Measurements from ENCODE around the gene TMEM271. TPM values are rescaled to one million over a fixed set of nuclear protein-coding genes. Genes with fewer than 3 reads are reported as not detected.
"Not testable (repeated sequence)": the region's sequence is repeated elsewhere in the genome, so short reads cannot be mapped to it uniquely, and the experiment has no call there.

TMEM271 gene
- total and polyA plus RNA-seq, 5 donors from 2014 or later, result not detected

GRCh38 chr4:560061-560460 lies 16.0 kb downstream of the TMEM271 start:
- Mint-ChIP-seq H3K27me3 (peaks cover 7% of the 10 kb centered on the region), H3K27ac (no peak overlapping the region), H3K9me3 (peaks cover 0 to 20% (median 4%) of the 10 kb centered on the region in 7 donors), H3K4me3 (no peak overlapping the region), H3K36me3 (no peaks in the 10 kb centered on the region), H3K4me1 (no peaks in the 10 kb centered on the region)
- Histone ChIP-seq H3K36me3 (ENCODE audit: control insufficient read depth, insufficient read depth, low read length) (no peaks in the 10 kb centered on the region), H3K4me1 (ENCODE audit: control insufficient read depth, insufficient read depth, low read length, poor library complexity, severe bottlenecking) (no peaks in the 10 kb centered on the region), H3K27me3 (ENCODE audit: control insufficient read depth, insufficient read depth, low read length) (no peaks in the 10 kb centered on the region), H3K9me3 (ENCODE audit: control insufficient read depth in 2 of 2, low read length in 2 of 2) (no peaks in the 10 kb centered on the region), H3K4me3 (ENCODE audit: low read depth, low read length) (no peak overlapping the region), H3K27ac (ENCODE audit: insufficient read depth, low read length, poor library complexity, severe bottlenecking) (no peak overlapping the region)
- no peak for ATAC-seq (ENCODE audit: low read depth in 2 of 2)
- DNase-seq, result no peak

- Histone ChIP-seq H3K9me3 (ENCODE audit: control insufficient read depth in 2 of 2, low read length in 2 of 2) (peaks cover 0 to 9% of the 10 kb centered on the region in 2 experiments), H3K27ac (ENCODE audit: insufficient read depth, low read length, poor library complexity, severe bottlenecking) (no peak overlapping the region), H3K4me3 (ENCODE audit: low read depth, low read length) (no peak overlapping the region), H3K4me1 (ENCODE audit: control insufficient read depth, insufficient read depth, low read length, poor library complexity, severe bottlenecking) (no peaks in the 10 kb centered on the region), H3K27me3 (ENCODE audit: control insufficient read depth, insufficient read depth, low read length) (no peaks in the 10 kb centered on the region), H3K36me3 (ENCODE audit: control insufficient read depth, insufficient read depth, low read length) (no peaks in the 10 kb centered on the region)
- Mint-ChIP-seq H3K4me3 (no peak overlapping the region), H3K36me3 (no peaks in the 10 kb centered on the region), H3K27ac (no peak overlapping the region), H3K4me1 (no peaks in the 10 kb centered on the region), H3K27me3 (peaks cover 7% of the 10 kb centered on the region), H3K9me3 (peaks cover 0 to 15% (median 9%) of the 10 kb centered on the region in 7 donors)
- DNase-seq, result no peak
- no peak for ATAC-seq (ENCODE audit: low read depth in 2 of 2)
Measured at GRCh38 chr4:555566-556275, 20.4 kb downstream of the TMEM271 start.

DNA sequence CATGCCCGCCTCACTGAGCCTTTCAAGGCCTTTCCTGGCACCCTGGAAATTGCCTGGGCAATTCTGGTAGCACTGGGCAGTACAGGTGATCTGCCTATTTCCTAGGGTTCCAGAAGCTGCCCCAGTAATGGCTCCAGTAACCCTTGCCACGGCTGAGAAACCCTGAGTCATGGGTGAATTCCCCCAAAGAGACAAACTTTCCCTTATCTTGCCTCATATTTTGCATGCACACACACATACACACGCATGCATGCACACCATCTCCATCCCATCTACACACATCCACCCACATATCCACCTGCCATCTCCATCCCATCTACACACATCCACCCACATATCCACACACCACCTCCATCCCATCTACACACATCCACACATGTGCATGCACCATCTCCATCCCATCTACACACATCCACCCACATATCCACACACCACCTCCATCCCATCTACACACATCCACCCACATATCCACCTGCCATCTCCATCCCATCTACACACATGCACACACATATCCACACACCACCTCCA lies 21.2 kb downstream of the TMEM271 start:
- H3K36me3 ChIP-seq (ENCODE audit: control insufficient read depth, insufficient read depth, low read length); H3K4me1 ChIP-seq (ENCODE audit: control insufficient read depth, insufficient read depth, low read length, poor library complexity, severe bottlenecking); H3K4me3 ChIP-seq (ENCODE audit: low read depth, low read length); H3K4me1 Mint-ChIP-seq; H3K27ac ChIP-seq (ENCODE audit: insufficient read depth, low read length, poor library complexity, severe bottlenecking); H3K4me3 Mint-ChIP-seq; DNase-seq; H3K9me3 ChIP-seq (ENCODE audit: control insufficient read depth in 2 of 2, low read length in 2 of 2); H3K36me3 Mint-ChIP-seq; ATAC-seq (ENCODE audit: low read depth in 2 of 2); H3K27me3 ChIP-seq (ENCODE audit: control insufficient read depth, insufficient read depth, low read length); H3K27ac Mint-ChIP-seq; H3K27me3 Mint-ChIP-seq: not testable (repeated sequence)
- H3K9me3 Mint-ChIP-seq, result peaks cover 0 to 15% (median 8%) of the 10 kb centered on the region in 7 donors

- ATAC-seq (ENCODE audit: low read depth in 2 of 2), result no peak
Measured at GRCh38 chr4:552019-552418, 24.1 kb downstream of the TMEM271 start.

DNA sequence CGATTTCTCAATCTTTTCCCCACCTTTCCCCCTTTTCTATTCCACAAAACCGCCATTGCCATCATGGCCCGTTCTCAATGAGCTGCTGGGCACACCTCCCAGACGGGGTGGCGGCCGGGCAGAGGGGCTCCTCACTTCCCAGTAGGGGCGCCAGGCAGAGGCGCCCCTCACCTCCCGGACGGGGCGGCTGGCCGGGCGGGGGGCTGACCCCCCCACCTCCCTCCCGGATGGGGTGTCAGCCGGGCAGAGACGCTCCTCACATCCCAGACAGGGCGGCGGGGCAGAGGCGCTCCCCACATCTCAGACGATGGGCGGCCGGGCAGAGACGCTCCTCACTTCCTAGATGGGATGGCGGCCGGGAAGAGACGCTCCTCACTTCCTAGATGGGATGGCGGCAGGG lies 25.8 kb downstream of the TMEM271 start:
- H3K27me3 ChIP-seq (ENCODE audit: control insufficient read depth, insufficient read depth, low read length); H3K4me3 Mint-ChIP-seq; H3K27ac Mint-ChIP-seq; H3K4me1 ChIP-seq (ENCODE audit: control insufficient read depth, insufficient read depth, low read length, poor library complexity, severe bottlenecking); H3K36me3 Mint-ChIP-seq; H3K36me3 ChIP-seq (ENCODE audit: control insufficient read depth, insufficient read depth, low read length); H3K27me3 Mint-ChIP-seq; H3K4me3 ChIP-seq (ENCODE audit: low read depth, low read length); H3K4me1 Mint-ChIP-seq; H3K27ac ChIP-seq (ENCODE audit: insufficient read depth, low read length, poor library complexity, severe bottlenecking); ATAC-seq (ENCODE audit: low read depth in 2 of 2); DNase-seq: not testable (repeated sequence)
- H3K9me3 Mint-ChIP-seq, result peaks cover 0 to 14% (median 5%) of the 10 kb centered on the region in 7 donors
- H3K9me3 ChIP-seq (ENCODE audit: control insufficient read depth in 2 of 2, low read length in 2 of 2), result peaks cover 0 to 11% of the 10 kb centered on the region in 2 experiments

More at GRCh38 chr4:552019-552418, 24.1 kb downstream of the TMEM271 start:
- Histone ChIP-seq H3K9me3 (ENCODE audit: control insufficient read depth in 2 of 2, low read length in 2 of 2) (peaks cover 0 to 11% of the 10 kb centered on the region in 2 experiments), H3K27me3 (ENCODE audit: control insufficient read depth, insufficient read depth, low read length) (no peaks in the 10 kb centered on the region), H3K36me3 (ENCODE audit: control insufficient read depth, insufficient read depth, low read length) (no peaks in the 10 kb centered on the region), H3K4me1 (ENCODE audit: control insufficient read depth, insufficient read depth, low read length, poor library complexity, severe bottlenecking) (no peaks in the 10 kb centered on the region), H3K4me3 (ENCODE audit: low read depth, low read length) (no peak overlapping the region), H3K27ac (ENCODE audit: insufficient read depth, low read length, poor library complexity, severe bottlenecking) (no peak overlapping the region)
- H3K36me3 Mint-ChIP-seq, result no peaks in the 10 kb centered on the region
- H3K27me3 Mint-ChIP-seq, result no peaks in the 10 kb centered on the region
- no peaks in the 10 kb centered on the region for H3K4me1 Mint-ChIP-seq
- H3K4me3 Mint-ChIP-seq, result no peak overlapping the region
- peaks cover 0 to 13% (median 5%) of the 10 kb centered on the region in 7 donors for H3K9me3 Mint-ChIP-seq
- DNase-seq, result no peak
- H3K27ac Mint-ChIP-seq, result no peak overlapping the region

- Mint-ChIP-seq H3K9me3 (peaks cover 0 to 17% (median 5%) of the 10 kb centered on the region in 7 donors), H3K4me3 (no peak overlapping the region), H3K27ac (no peak overlapping the region), H3K4me1 (no peaks in the 10 kb centered on the region), H3K36me3 (no peaks in the 10 kb centered on the region), H3K27me3 (peaks cover 7% of the 10 kb centered on the region)
- Histone ChIP-seq H3K4me3 (ENCODE audit: low read depth, low read length) (no peak overlapping the region), H3K9me3 (ENCODE audit: control insufficient read depth in 2 of 2, low read length in 2 of 2) (peaks cover 0 to 11% of the 10 kb centered on the region in 2 experiments), H3K4me1 (ENCODE audit: control insufficient read depth, insufficient read depth, low read length, poor library complexity, severe bottlenecking) (no peaks in the 10 kb centered on the region), H3K27me3 (ENCODE audit: control insufficient read depth, insufficient read depth, low read length) (no peaks in the 10 kb centered on the region), H3K27ac (ENCODE audit: insufficient read depth, low read length, poor library complexity, severe bottlenecking) (no peak overlapping the region), H3K36me3 (ENCODE audit: control insufficient read depth, insufficient read depth, low read length) (no peaks in the 10 kb centered on the region)
- DNase-seq, result no peak
- ATAC-seq (ENCODE audit: low read depth in 2 of 2), result no peak
Measured at GRCh38 chr4:548976-549375, 27.1 kb downstream of the TMEM271 start.

DNA sequence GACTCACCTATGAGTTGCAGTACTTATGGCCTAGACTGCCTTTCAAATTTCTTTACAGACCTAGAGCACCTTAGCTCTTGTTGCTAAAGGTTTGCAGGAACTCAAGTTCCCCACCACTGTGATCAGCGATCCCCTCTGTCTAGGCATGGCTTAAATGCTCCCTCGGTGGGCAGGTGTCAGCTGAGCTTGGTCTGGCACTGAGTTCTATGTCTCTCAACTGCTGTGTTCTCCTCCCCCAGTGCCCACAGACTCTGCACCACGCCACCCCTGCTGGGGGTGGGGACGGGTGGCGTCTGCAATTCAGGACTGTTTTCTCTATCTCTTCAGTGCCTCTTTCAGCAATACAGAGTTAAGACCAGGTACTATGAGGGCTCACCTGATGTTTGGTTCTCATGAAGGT lies 30.5 kb downstream of the TMEM271 start:
- Mint-ChIP-seq H3K9me3 (peaks cover 0 to 8% (median 2%) of the 10 kb centered on the region in 7 donors), H3K27me3 (peaks cover 7% of the 10 kb centered on the region), H3K4me3 (no peak overlapping the region), H3K36me3 (peaks cover 4% of the 10 kb centered on the region), H3K27ac (no peak overlapping the region), H3K4me1 (no peaks in the 10 kb centered on the region)
- Histone ChIP-seq H3K9me3 (ENCODE audit: control insufficient read depth in 2 of 2, low read length in 2 of 2) (peaks cover 0 to 2% of the 10 kb centered on the region in 2 experiments), H3K27me3 (ENCODE audit: control insufficient read depth, insufficient read depth, low read length) (no peaks in the 10 kb centered on the region), H3K4me1 (ENCODE audit: control insufficient read depth, insufficient read depth, low read length, poor library complexity, severe bottlenecking) (no peaks in the 10 kb centered on the region), H3K27ac (ENCODE audit: insufficient read depth, low read length, poor library complexity, severe bottlenecking) (no peak overlapping the region), H3K36me3 (ENCODE audit: control insufficient read depth, insufficient read depth, low read length) (no peaks in the 10 kb centered on the region), H3K4me3 (ENCODE audit: low read depth, low read length) (no peak overlapping the region)
- DNase-seq, result no peak
- ATAC-seq (ENCODE audit: low read depth in 2 of 2), result no peak
